ENCODE data around the gene LBHD2.
A peak's percentile ranks its signal among the peaks of the same experiment; 100 is the strongest.

The LBHD2 gene

DNA sequence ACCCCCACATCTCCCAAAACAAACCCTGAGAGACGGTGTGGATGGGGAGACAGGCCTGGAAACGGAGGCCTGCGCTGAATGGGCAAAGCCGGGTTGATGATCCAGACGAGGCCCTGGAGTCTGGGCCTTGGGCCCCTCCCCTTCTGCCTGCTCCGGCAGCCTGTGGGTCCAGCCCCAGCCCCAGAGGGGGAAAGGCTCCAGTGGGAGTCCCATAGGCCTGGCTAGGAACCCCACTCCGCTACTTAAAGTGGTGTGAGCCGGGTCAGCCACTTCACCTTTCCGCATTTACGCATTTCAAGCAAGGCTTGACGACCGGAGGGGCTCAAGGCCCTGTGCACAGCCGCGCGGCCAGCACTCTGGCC is 38.6 kb downstream of the LBHD2 start:
- DNase-seq, result no peak

- DNase-seq, result peak; percentile 66
These were observed 39.1 kb downstream of the LBHD2 start, which contains the start of gene TNFAIP2 for GRCh38 chr14:103122947-103123633. Gene TNFAIP2, plus strand, starts transcription at chr14:103123461. Its CDS starts 2,997 bp downstream, at chr14:103126458.

DNA sequence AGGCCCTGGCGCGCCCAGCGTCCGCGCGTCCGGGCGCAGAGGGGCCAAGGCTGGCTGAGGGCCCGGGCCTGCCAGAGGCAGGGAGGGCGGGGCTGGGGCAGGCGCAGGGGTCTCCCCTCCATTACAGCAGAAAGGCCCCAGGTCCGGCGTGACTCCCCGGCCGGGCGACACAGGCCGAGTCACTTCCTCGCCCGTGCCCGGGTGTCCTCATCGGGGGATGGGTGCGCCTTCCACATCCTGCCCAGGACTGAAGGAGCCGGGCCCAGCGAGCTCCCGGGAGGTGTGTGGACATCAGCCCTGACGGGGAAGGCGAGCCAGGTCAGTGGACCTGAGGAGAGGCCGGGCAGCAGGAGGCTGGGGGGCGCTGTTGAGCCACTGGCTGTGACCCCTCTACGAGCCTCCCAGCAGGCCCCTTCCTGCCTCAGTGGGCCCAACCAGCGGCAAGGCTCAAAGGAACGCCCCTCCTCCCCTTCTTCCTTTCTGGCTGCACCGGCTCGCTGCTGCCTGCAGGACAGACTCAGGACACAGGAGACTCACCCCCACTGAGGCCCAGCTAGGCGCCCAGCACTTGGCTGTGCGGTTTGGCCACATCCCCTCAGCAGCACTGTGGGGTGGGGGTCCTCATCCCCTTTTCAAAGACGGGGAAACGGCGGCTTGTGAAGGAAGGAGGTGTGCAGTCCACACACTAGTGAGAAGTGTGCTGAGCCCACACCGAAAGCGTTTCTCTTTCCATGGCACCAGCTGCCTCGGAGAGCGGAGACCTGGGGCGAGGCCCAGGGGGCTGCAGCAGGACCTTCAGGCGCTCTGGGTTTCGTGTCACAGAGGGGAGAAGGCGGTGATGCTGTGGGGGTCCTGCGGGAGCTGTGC is 39.9 kb downstream of the LBHD2 start:
- DNase-seq, result no peak

- no peak for DNase-seq
These were observed 40.5 kb downstream of the LBHD2 start for GRCh38 chr14:103124501-103125001.

- DNase-seq, result no peak
These were observed 41.4 kb downstream of the LBHD2 start for GRCh38 chr14:103125098-103126070.

DNA sequence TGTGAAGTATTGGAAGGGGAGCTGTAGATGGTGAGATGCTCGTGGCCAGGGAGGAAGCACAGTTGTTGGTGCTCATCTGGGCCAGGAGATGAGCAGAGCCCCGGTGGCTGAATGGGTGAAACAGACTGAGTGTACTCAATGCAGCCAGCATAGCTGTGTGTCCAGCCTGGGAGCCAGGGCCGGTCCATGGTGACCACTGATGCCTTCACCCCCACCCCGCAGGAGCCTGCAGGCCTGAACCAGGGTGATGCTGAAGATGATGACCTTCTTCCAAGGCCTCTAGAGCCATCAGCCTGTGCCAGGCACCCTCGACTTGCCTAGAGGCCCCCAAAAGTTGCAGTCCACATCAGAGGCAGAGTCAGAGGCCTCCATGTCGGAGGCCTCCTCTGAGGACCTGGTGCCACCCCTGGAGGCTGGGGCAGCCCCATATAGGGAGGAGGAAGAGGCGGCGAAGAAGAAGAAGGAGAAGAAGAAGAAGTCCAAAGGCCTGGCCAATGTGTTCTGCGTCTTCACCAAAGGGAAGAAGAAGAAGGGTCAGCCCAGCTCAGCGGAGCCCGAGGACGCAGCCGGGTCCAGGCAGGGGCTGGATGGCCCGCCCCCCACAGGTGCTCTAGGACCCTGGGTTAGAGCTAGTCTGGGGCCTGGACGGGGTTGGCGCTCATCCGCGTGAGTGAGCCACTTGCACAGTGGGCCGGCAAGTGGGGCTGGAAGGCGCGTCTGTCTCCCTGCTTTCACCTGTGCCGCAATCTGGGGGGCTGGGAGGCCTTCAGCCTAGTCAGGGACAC is 42.3 kb downstream of the LBHD2 start:
- no peak for DNase-seq

- no peak for DNase-seq
These were observed 42.9 kb downstream of the LBHD2 start for GRCh38 chr14:103126873-103127304.

DNA sequence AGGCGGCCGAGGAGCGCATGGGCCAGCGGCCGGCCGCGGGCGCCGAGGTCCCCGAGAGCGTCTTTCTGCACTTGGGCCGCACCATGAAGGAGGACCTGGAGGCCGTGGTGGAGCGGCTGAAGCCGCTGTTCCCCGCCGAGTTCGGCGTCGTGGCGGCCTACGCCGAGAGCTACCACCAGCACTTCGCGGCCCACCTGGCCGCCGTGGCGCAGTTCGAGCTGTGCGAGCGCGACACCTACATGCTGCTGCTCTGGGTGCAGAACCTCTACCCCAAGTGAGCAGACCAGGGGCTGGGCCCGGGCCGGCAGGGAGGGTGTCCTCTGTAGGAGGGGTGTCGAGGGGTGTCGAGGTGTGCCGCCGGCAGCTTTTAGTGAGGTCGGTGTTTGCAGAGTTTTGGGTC is 43.3 kb downstream of the LBHD2 start:
- DNase-seq, result no peak

GRCh38 chr14:103127861-103128598 is 44.0 kb downstream of the LBHD2 start:
- DNase-seq, result no peak

- DNase-seq, result no peak
These were observed 44.8 kb downstream of the LBHD2 start for GRCh38 chr14:103128631-103129300.

- DNase-seq, result no peak
These were observed 45.4 kb downstream of the LBHD2 start for GRCh38 chr14:103129301-103130016.

DNA sequence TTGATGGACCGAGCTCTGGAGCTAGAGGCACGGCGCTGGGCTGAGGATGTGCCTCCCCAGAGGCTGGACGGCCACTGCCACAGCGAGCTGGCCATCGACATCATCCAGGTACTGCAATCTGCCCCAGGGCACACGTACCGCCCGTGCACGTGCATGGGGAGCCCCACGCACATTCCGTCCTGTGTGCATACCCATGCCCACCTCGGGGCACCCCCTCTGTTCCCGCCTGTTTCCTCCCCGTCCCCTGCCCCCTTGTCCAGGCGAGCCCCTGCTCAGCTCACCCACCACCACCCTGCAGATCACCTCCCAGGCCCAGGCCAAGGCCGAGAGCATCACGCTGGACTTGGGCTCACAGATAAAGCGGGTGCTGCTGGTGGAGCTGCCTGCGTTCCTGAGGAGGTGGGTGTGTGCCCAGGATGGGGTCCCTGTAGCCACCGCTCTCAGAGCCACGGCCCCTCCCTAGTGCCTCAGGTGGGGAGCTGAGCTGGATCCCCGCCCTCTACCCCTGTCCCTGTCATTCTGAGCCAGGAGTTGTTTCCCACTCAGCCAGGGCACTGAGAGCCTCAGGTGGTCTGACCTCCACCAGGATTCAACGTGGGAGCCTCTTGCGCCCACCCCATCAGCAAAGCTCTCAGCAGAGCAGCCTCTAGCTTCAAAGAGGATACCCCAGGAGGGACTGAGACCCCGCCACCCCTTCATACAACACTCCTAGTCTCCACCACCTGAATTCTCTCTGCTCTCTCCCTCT is 46.2 kb downstream of the LBHD2 start:
- no peak for DNase-seq

- no peak for DNase-seq
These were observed 47.0 kb downstream of the LBHD2 start for GRCh38 chr14:103130965-103131364.

DNA sequence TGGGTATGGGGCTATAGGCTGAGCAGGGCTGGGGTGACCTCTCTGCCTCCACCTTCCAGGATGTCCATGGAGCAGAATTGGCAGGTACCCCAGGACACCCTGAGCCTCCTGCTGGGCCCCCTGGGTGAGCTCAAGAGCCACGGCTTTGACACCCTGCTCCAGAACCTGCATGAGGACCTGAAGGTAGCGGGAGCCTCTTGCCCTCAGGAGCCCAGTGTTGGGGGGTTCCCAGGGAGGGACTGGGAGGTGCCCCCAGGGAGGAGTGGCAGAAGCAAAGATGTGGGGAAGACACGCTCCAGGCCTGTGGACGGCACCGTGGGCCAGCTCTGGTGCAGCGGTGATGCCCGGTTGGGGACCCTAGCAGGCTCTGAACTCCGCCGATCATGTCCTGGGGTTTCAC is 47.6 kb downstream of the LBHD2 start:
- no peak for DNase-seq

DNA sequence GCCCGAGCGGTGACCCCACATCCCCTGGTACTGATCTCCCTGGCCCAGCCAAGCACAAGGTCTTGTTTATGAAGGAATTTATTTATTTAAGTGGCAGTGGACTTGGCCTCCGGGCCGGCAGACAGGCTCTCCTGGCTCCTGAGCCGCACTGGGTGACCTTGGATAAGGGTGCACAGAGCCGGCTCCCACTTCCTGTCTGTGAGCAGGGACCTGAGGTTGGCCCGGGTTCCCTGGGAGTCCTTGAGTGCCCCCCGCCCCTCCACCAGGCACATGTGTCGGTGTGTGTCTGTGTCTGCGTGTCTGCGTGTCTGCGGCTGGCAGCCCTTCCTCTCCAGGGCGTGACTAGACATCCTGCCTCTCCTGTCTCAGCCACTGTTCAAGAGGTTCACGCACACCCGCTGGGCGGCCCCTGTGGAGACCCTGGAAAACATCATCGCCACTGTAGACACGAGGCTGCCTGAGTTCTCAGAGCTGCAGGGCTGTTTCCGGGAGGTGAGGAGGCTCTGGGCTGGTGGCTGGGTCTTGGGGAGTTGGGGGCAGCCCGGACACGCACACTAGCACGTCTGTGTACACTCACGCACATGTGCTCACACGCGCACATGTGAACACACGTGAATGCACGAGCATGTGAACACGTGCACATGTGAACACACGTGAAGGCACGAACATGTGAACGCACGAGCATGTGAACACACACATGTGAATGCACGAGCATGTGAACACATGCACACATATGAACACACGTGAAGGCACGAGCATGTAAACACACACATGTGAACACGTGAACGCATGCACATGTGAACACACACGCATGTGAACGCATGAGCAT is 48.6 kb downstream of the LBHD2 start:
- DNase-seq, result no peak

DNA sequence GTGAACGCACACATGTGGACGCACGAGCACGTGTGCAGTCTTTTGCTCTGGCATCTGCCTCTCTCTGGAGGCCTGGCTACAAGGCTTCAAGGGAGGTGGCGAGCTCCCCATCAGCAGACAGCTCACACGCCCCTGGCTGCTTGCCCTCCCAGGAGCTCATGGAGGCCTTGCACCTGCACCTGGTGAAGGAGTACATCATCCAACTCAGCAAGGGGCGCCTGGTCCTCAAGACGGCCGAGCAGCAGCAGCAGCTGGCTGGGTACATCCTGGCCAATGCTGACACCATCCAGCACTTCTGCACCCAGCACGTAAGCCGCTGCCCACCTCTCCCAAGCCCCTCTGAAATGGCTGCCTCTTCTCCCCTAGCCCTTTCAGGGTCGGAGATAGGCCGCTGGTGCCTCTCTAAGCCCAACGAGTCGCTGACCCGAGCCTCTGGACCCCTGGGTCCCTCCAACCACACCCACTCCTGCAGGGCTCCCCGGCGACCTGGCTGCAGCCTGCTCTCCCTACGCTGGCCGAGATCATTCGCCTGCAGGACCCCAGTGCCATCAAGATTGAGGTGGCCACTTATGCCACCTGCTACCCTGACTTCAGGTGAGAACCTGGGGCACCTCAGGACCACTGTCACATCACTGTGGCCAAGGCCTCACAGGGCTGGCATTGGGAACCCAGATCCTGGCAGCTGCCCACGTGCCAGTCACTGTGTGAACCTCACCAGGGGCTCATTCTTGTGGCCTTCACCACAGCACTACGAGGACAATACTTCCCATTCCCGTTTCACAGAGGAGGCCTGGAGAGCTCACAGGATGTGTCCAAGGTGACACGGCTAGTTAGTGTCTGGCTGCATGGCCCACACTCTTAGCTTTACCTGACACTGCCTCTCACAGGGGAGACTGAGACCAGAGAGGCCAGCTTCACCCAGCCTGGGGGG is 49.5 kb downstream of the LBHD2 start:
- DNase-seq, result no peak

- DNase-seq, result no peak
These were observed 50.4 kb downstream of the LBHD2 start for GRCh38 chr14:103134405-103134804.
